ENCODE results near the gene POC1A.
"Not testable (repeated sequence)": the region's sequence is repeated elsewhere in the genome, so short reads cannot be mapped to it uniquely, and the experiment has no call there.

Gene POC1A

DNA sequence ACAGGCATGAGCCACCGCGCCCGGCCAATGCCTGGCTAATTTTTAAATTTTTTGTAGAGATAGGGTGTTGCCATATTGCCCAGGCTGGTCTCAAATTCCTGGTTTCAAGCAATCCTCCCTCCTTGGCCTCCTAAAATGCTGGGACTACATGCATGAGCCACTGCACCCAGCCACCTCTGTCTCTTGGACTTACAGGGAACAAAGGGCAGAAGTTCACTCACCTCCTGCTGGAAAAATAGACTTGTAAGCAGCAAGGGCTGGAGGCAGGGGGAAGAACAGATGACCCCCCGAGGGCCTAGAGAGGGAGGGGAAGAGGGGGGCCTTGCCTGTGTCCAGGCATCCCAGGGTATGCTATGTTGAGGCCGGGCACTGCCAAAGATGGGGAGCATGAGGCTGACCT lies 120.0 kb downstream of the POC1A start:
- TF ChIP-seq CTCF (IDR thresholded peaks at IDR 0.05; ENCODE audit: insufficient read depth, low read length, missing control alignments) = no peak
- CTCF ChIA-PET = no interaction called here
- no peak overlapping the region for H3K4me3 ChIP-seq (ENCODE audit: low read depth, low read length)
- no peak for DNase-seq (ENCODE audit: low read depth, low spot score)
- POLR2A ChIA-PET = no interaction called here

DNA sequence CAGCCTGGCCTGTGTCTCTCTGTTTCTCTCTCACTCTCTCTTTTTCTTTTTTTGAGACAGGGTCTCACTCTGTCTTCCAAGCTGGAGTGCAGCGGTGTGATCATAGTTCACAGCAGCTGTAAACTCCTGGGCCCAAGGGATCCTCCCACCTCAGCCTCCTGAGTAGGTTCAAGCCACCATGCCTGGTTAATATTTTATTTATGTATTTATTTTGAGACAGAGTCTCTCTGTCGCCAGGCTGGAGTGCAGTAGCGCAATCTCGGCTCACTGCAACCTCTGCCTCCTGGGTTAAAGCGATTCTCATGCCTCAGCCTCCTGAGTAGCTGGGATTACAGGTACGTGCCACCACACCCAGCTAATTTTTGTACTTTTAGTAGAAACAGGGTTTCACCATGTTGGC lies 120.5 kb downstream of the POC1A start:
- POLR2A ChIA-PET; DNase-seq (ENCODE audit: low read depth, low spot score); H3K4me3 ChIP-seq (ENCODE audit: low read depth, low read length): not testable (repeated sequence)
- CTCF ChIA-PET = interaction anchor here (1.6 kb wide), 1 partner anchor 30 kb away, joined by 7 read pairs; no protein-coding TSS in a partner anchor

GRCh38 chr3:52032702-52033408 lies 121.4 kb downstream of the POC1A start:
- TF ChIP-seq CTCF (IDR thresholded peaks at IDR 0.05; ENCODE audit: insufficient read depth, low read length, missing control alignments) = no peak
- POLR2A ChIA-PET = no interaction called here
- DNase-seq (ENCODE audit: low read depth, low spot score) = no peak

DNA sequence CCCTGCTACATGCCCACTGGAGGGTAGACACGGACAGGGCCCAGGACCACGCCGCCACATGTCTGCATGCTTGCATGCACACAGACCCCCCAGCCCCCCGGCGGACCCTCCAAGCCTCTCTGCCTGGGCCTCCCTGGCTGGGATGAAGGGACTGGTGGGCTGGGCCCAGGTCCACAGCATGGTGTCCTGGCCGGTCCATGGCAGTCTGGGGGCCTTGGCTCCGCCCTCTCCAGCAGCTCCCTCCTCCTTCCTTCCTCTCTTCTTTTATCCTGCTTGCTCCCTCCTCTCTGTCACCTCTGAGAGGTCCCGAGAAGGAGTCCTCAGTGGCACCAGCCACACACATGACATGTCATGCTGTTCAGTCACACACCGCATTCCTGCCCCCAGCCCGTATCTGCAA lies 122.3 kb downstream of the POC1A start:
- CTCF ChIA-PET = interaction anchor here (0.8 to 2.3 kb wide), 6 partner anchors 10 to 113 kb away, joined by 3 to 7 read pairs (median 3); no protein-coding TSS in a partner anchor
- no peak overlapping the region for H3K4me3 ChIP-seq (ENCODE audit: low read depth, low read length)
- DNase-seq (ENCODE audit: low read depth, low spot score) = no peak
- no peak for TF ChIP-seq CTCF (IDR thresholded peaks at IDR 0.05; ENCODE audit: insufficient read depth, low read length, missing control alignments)
- POLR2A ChIA-PET = no interaction called here

More at GRCh38 chr3:52032702-52033408, 121.4 kb downstream of the POC1A start:
- no peak overlapping the region for H3K4me3 ChIP-seq (ENCODE audit: low read depth, low read length)
- CTCF ChIA-PET = interaction anchor here (1.2 to 2.3 kb wide), 4 partner anchors 9 to 112 kb away, joined by 3 to 7 read pairs (median 5); no protein-coding TSS in a partner anchor

DNA sequence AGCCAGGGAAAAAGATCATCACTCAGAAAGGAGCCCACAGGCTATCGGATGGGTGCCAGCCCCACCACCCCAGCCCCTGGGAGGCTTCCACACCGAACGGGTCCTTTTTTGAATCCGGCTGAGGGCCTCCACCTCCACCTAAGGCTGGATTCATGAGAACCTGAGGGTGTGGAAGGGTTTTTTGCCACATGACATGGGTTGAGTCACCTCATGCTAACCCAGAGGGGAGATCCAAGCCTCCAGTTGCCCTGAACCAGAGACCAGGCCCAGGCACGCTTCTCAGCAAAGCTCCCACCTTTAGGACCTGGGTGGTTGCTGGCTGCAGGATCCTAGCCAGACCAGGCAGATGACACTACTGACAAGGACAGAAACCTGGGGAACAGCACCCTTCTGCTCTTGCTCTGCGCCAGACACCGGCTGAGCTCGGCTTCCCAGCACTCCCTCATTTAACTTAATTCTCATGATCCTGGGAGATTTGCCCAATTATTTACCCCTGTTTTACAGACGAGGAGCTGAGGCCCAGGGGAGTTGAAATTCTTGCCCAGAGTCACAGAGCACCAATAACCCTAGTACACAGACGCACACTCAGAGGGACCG lies 123.4 kb downstream of the POC1A start:
- CTCF ChIA-PET = interaction anchor here (1.0 to 2.3 kb wide), 5 partner anchors 8 to 25 kb away, joined by 3 to 7 read pairs (median 3); partner anchors contain the start of gene DUSP7
- H3K4me3 ChIP-seq (ENCODE audit: low read depth, low read length) = no peak overlapping the region
- POLR2A ChIA-PET = no interaction called here
- DNase-seq (ENCODE audit: low read depth, low spot score) = no peak
- no peak for TF ChIP-seq CTCF (IDR thresholded peaks at IDR 0.05; ENCODE audit: insufficient read depth, low read length, missing control alignments)

- CTCF ChIA-PET = interaction anchor here (0.7 to 2.3 kb wide), 6 partner anchors 9 to 115 kb away, joined by 3 to 6 read pairs (median 3); no protein-coding TSS in a partner anchor
- no peak for DNase-seq (ENCODE audit: low read depth, low spot score)
- POLR2A ChIA-PET = interaction anchor here (1.7 kb wide), 1 partner anchor 28 kb away, joined by 7 read pairs; the partner anchor contains the start of gene DUSP7
- TF ChIP-seq CTCF (IDR thresholded peaks at IDR 0.05; ENCODE audit: insufficient read depth, low read length, missing control alignments) = no peak
- no peak overlapping the region for H3K4me3 ChIP-seq (ENCODE audit: low read depth, low read length)
These were observed 124.7 kb downstream of the POC1A start for GRCh38 chr3:52029535-52029934.
